GM19455 (cell line): ENCODE results near the gene ECPAS.
A peak's percentile ranks its signal among the peaks of the same experiment; 100 is the strongest.
"Not testable (repeated sequence)": the region's sequence is repeated elsewhere in the genome, so short reads cannot be mapped to it uniquely, and the experiment has no call there.

Experiments
- ATAC-seq: cut with Tn5 transposase; IDR thresholded peaks from one replicate; pipeline ENCODE4 v1.9.1; 2021; ENCODE audit not compliant: unreplicated experiment

ECPAS gene, protein sequence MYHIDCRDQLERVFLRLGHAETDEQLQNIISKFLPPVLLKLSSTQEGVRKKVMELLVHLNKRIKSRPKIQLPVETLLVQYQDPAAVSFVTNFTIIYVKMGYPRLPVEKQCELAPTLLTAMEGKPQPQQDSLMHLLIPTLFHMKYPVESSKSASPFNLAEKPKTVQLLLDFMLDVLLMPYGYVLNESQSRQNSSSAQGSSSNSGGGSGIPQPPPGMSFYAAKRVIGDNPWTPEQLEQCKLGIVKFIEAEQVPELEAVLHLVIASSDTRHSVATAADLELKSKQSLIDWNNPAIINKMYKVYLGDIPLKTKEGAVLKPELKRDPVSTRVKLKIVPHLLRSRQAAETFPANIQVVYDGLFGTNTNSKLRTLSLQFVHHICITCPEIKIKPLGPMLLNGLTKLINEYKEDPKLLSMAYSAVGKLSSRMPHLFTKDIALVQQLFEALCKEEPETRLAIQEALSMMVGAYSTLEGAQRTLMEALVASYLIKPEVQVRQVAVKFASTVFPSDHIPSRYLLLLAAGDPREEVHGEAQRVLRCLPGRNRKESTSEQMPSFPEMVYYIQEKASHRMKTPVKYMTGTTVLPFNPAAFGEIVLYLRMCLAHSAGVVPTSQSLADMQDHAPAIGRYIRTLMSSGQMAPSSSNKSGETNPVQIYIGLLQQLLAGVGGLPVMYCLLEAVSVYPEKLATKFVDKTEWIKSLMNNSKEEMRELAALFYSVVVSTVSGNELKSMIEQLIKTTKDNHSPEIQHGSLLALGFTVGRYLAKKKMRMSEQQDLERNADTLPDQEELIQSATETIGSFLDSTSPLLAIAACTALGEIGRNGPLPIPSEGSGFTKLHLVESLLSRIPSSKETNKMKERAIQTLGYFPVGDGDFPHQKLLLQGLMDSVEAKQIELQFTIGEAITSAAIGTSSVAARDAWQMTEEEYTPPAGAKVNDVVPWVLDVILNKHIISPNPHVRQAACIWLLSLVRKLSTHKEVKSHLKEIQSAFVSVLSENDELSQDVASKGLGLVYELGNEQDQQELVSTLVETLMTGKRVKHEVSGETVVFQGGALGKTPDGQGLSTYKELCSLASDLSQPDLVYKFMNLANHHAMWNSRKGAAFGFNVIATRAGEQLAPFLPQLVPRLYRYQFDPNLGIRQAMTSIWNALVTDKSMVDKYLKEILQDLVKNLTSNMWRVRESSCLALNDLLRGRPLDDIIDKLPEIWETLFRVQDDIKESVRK (N-terminal part only)

GRCh38 chr9:111483858-111484571 is at the start of gene ECPAS:
Gene ECPAS, minus strand, starts transcription at chr9:111484383. Its CDS starts 11,465 bp downstream, at chr9:111472918.
- peak; percentile 59 for ATAC-seq

DNA sequence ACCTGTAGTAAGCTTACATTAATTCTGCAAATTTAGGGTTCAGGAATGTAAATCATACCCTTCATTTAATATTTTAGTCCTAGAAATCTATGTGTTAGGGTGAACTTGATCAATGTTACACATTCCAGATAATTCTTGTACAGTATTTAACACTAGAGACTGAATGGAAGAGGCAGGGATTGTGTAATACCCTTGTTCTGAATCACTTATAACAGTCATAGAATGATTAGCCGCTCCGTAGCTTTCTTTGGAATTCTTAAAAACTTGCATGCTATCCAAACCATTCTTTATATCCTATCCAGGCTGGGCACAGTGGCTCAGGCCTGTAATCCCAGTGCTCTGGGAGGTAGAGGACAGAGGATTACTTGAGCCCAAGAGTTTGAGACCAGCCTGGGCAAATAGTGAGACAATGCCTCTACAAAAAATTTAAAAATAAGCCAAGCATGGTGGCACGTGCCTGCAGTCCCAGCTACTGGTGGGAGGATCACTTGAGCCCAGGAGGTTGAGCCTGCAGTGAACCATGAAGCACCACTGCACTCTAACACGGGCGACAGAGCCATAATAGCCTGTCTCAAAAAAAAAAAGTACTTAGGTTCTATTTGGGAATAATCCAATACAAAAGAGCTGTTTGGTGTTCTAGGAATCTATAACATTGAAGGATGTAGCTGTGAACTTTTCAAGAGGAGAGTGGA is 49.1 kb upstream of the ECPAS start:
- ATAC-seq = no peak

DNA sequence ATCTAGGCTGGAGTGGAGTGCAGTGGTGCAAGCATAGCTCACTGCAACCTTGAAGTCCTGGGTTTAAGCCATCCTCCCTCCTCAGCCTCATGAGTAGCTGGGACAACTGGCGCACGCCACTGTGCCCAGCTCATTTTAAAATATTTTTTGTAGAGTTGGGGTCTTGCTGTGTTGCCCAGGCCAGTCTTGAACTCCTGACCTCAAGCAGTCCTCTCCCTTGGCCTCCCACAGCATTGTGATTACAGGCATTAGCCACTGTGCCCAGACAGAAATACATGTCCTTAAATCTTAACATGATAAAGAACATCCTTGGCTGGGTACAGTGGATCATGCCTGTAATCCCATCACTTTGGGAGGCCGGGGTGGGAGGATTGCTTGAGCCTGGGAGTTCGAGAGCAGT is 47.5 kb upstream of the ECPAS start:
- no peak for ATAC-seq

DNA sequence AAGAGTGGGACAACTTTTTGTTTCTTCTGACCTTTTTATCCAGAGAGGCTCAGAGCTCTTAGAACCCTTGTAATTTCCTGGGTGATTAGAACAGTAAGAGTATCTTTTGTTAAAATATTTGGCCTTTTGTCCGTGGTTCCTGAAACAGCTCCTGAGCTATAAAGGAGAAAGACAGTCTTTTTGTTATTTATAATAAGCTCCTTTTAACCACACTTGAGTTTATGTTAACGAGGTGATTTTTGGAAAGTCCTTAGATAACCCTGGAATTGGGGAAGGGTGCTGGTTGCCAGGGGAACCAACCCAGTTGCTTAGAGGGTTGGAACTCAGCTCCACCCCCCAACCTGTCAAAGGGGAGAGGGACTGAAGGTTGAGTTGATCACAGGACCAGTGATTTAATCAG is 45.6 kb upstream of the ECPAS start:
- no peak for ATAC-seq

DNA sequence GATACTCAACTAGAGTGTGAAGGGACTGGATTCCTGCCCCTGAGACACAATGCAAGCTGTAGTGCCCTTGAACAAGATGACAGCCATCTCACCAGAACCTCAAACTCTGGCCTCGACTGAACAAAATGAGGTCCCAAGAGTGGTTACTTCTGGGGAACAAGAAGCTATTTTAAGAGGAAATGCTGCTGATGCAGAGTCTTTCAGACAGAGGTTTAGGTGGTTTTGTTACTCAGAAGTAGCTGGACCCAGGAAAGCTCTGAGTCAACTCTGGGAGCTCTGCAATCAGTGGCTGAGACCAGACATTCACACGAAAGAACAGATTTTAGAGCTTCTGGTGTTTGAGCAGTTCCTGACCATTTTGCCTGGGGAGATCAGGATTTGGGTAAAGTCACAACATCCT is 43.2 kb upstream of the ECPAS start:
- no peak for ATAC-seq

GRCh38 chr9:111525056-111525977 is 41.1 kb upstream of the ECPAS start, which contains the start of gene ZNF483:
Gene ZNF483, plus strand, starts transcription at chr9:111525179. Its CDS starts 2,217 bp downstream, at chr9:111527396.
- peak; percentile 68 for ATAC-seq

DNA sequence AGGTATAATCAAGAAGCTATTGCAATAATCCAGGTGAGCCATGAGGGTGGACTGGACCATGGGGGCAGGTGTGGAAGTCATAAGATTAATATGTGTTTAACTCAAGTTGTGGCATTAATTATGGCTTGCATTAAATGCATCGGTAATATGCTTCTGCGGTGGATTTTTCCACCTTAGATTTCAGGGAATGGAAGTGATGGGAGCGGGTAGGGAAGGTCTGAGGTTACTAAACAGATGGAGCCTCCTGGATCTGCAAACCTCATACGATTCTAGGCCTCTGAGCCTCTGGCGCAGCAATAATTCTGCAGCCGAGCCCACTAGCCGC is 40.5 kb upstream of the ECPAS start:
- no peak for ATAC-seq

- ATAC-seq = peak; percentile 63
These were observed 31.9 kb upstream of the ECPAS start for GRCh38 chr9:111516061-111516465.

DNA sequence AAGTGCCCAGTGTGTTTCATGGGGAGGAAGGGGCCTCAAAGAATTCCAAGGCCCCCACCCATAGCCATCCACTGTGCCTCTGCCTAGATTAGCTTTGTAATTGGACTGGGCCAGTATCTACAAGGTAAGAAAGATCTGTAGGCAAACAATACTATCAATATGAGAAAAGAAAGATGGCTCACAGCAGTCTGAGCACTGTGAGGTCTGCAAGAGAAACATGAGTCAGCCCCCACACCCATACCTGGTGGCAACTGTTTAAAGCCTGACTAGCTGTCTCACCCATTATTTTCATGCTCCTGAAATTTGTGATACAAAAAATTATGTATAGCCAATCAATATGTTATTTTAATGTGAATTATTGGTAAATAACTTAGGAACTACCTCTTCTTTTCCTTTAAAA is 30.8 kb upstream of the ECPAS start:
- ATAC-seq = no peak

DNA sequence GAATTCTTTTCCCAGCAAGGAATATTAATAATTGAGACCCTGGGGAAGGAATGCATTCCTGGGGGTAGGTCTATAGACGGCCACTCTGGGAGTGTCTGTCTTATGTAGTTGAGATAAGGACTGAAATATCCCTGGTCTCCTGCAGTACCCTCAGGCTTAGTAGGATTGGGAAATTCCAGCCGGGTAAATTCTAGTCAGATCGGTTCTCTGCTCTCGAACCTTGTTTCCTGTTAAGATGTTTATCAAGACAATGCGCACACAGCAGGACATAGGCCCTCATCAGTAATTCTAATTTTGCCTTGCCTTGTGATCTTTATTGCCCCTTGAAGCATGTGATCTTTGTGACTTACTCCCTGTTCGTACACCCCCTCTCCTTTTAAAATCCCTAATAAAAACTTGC is 27.4 kb upstream of the ECPAS start:
- ATAC-seq = not testable (repeated sequence)

DNA sequence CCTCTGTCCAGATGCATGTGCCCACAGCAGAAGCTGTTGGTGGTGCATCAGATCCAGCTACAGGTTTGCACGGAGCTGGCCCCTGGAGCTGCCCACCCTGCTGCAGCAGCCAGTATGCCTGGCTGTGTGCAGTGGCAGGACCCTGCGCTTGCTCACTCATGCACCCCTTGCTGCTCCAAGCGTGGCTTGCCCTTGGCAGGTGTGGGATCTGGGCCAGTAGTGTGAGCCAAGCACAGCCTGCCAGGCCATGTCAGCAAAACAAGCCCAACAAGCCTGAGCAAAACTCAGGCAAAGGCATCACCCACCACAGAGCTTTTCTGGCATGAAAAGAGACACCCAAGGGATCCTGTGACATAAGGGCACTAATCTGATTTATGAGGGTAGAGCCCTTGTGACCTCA is 18.3 kb upstream of the ECPAS start:
- no peak for ATAC-seq

GRCh38 chr9:111501648-111502047 is 17.5 kb upstream of the ECPAS start:
- ATAC-seq = no peak

DNA sequence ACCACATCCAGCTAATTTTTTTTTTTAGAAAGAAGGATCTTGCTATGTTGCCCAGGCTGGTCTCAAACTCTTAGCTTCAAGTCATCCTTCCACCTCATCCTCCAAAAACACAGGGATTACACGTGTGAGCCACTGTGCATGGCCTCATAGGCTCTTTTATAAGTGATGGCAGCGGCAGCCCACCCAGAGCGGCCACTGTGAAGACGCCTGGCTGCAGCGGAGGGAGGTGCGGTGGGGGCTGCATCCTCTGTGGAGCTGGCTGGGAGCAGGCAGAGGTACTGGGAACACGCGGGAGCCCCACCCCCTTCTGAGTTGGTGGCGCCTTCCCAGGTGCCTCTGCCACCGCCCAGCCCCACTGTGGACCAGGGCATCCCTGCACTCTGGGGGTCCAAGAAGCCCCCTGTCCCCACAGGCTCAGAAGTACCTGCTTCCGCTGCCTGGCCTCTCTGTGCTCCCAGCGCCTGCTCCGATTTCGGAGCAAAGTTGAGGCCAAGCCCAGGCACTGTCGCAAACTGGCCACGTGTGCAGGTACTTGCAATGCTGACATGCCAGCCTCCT is 16.9 kb upstream of the ECPAS start:
- ATAC-seq = no peak

DNA sequence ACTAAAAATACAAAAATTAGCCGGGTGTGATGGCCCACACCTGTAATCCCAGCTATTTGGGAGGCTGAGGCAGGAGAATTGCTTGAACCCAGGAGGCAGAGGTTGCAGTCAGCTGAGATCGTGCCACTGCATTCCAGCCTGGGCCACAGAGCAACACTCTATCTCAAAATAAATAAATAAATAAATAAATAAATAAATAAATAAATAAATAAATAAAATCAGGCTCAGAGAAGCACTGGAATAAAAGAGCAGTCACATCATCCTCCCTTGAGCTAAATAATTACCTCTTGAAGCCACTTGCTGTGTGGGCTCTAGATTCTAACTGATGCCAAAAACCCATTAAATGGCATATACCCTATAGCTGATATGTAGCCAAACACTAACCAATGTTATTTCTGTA is 13.0 kb upstream of the ECPAS start:
- not testable (repeated sequence) for ATAC-seq

DNA sequence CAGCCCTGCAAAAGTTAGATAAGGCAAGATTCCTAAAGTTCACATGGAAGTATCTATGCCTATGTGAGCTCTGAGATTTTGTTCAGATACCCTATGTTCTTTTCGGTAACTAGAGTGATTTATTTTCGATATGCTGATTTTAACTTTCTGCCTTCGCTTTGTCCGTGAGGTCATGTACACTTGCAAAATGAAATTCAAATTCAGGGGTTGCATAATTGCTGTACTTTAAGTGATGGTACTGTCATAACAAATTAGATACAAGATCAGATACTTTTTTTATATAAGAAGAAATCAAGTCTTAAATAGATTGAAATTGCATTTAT is 350 bp upstream of the ECPAS start:
- peak; percentile 1 for ATAC-seq

- peak; percentile 48 for ATAC-seq
These were observed 735 bp downstream of the ECPAS start for GRCh38 chr9:111483439-111483857.

- peak; percentile 57 for ATAC-seq
These were observed 1.3 kb downstream of the ECPAS start for GRCh38 chr9:111482694-111483438.
